ENCODE data around the gene ARID3A.

The ARID3A gene

GRCh38 chr19:1009981-1010538 lies 84.2 kb downstream of the ARID3A start:
- no peaks in the 10 kb centered on the region for H3K27me3 ChIP-seq (ENCODE audit: insufficient read depth, low read depth)
- no peak overlapping the region for H3K9ac ChIP-seq
- no peak for TF ChIP-seq CTCF (conservative IDR thresholded peaks at IDR 0.05; ENCODE audit: low read depth, low read length)
- no peak overlapping the region for H3K27ac ChIP-seq
- H3K4me1 ChIP-seq (ENCODE audit: low read depth, poor library complexity, severe bottlenecking): no peaks in the 10 kb centered on the region
- peaks cover 3% of the 10 kb centered on the region; the same call in 1 of the 2 replicates for H3K79me2 ChIP-seq (ENCODE audit: insufficient read depth, low read depth)
- H3K36me3 ChIP-seq (ENCODE audit: insufficient read depth): no peaks in the 10 kb centered on the region
- no peak overlapping the region for H2AFZ ChIP-seq (ENCODE audit: low read depth)
- no peak overlapping the region for H3K4me3 ChIP-seq (IDR thresholded peaks at IDR 0.05; ENCODE audit: insufficient read depth, low read depth, low read length)
- H3K4me2 ChIP-seq: no peak overlapping the region
- H4K20me1 ChIP-seq (ENCODE audit: insufficient read depth): no peaks in the 10 kb centered on the region

- Histone ChIP-seq H3K27ac (no peak overlapping the region), H3K27me3 (ENCODE audit: insufficient read depth, low read depth) (no peaks in the 10 kb centered on the region), H3K36me3 (ENCODE audit: insufficient read depth) (no peaks in the 10 kb centered on the region), H3K79me2 (ENCODE audit: insufficient read depth, low read depth) (peaks cover 11% of the 10 kb centered on the region; the same call in 1 of the 2 replicates), H3K9ac (no peak overlapping the region), H3K4me2 (no peak overlapping the region), H4K20me1 (ENCODE audit: insufficient read depth) (peaks cover 7% of the 10 kb centered on the region; the same call in 1 of the 2 replicates), H2AFZ (ENCODE audit: low read depth) (no peak overlapping the region), H3K4me1 (ENCODE audit: low read depth, poor library complexity, severe bottlenecking) (no peaks in the 10 kb centered on the region), H3K4me3 (IDR thresholded peaks at IDR 0.05; ENCODE audit: insufficient read depth, low read depth, low read length) (no peak overlapping the region)
- no peak for TF ChIP-seq CTCF (conservative IDR thresholded peaks at IDR 0.05; ENCODE audit: low read depth, low read length)
Measured at GRCh38 chr19:1010586-1011510, 85.0 kb downstream of the ARID3A start.

GRCh38 chr19:1011831-1012333 lies 86.0 kb downstream of the ARID3A start:
- no peak for TF ChIP-seq CTCF (conservative IDR thresholded peaks at IDR 0.05; ENCODE audit: low read depth, low read length)
- Histone ChIP-seq H3K4me3 (IDR thresholded peaks at IDR 0.05; ENCODE audit: insufficient read depth, low read depth, low read length) (no peak overlapping the region), H3K4me1 (ENCODE audit: low read depth, poor library complexity, severe bottlenecking) (no peaks in the 10 kb centered on the region), H3K9ac (no peak overlapping the region), H3K27ac (no peak overlapping the region), H3K36me3 (ENCODE audit: insufficient read depth) (no peaks in the 10 kb centered on the region), H2AFZ (ENCODE audit: low read depth) (no peak overlapping the region), H3K79me2 (ENCODE audit: insufficient read depth, low read depth) (peaks cover 21% of the 10 kb centered on the region), H3K27me3 (ENCODE audit: insufficient read depth, low read depth) (no peaks in the 10 kb centered on the region), H3K4me2 (no peak overlapping the region), H4K20me1 (ENCODE audit: insufficient read depth) (peaks cover 8% of the 10 kb centered on the region; the same call in 1 of the 2 replicates)

GRCh38 chr19:1012334-1012733 lies 86.5 kb downstream of the ARID3A start:
- Histone ChIP-seq H3K36me3 (ENCODE audit: insufficient read depth) (no peaks in the 10 kb centered on the region), H3K4me3 (IDR thresholded peaks at IDR 0.05; ENCODE audit: insufficient read depth, low read depth, low read length) (no peak overlapping the region), H3K9ac (no peak overlapping the region), H3K79me2 (ENCODE audit: insufficient read depth, low read depth) (peaks cover 26% of the 10 kb centered on the region), H3K4me2 (no peak overlapping the region), H3K27ac (no peak overlapping the region), H2AFZ (ENCODE audit: low read depth) (no peak overlapping the region), H4K20me1 (ENCODE audit: insufficient read depth) (peaks cover 8% of the 10 kb centered on the region; the same call in 1 of the 2 replicates), H3K4me1 (ENCODE audit: low read depth, poor library complexity, severe bottlenecking) (no peaks in the 10 kb centered on the region), H3K27me3 (ENCODE audit: insufficient read depth, low read depth) (no peaks in the 10 kb centered on the region)
- no peak for TF ChIP-seq CTCF (conservative IDR thresholded peaks at IDR 0.05; ENCODE audit: low read depth, low read length)

Measured in KMS-11 (cell line).